HepG2 (cell line): ENCODE data around the gene SLC4A11. TPM values are rescaled to one million over a fixed set of nuclear protein-coding genes. Genes with fewer than 3 reads are reported as not detected.

Experiments used
- ATAC-seq: fragments of 200-7000 bp; cut with Tn5 transposase; 3 replicates; pipeline ENCODE4 v1.9.1; 2020; ENCODE audit warnings: mild to moderate bottlenecking, moderate library complexity
- BruUV-seq: library from RNA; stranded (reverse); fragments of 400-500 nt; replicated peaks from 2 replicates; lab custom pipeline; 2021; lab: Mats Ljungman, UMichigan
- CTCF ChIA-PET: fragments of 300-600 bp; formaldehyde crosslinking; extraction: SDS; loops from one replicate; lab custom pipeline; 2021; ENCODE audit warnings: low total read pairs, inconsistent platforms, low intra/inter-chr PET ratio; lab: Yijun Ruan, JAX
- POLR2A ChIA-PET: fragments of 350-600 bp; sonication (Branson Sonifier 250); formaldehyde crosslinking; loops from one replicate; lab custom pipeline; 2020; ENCODE audit warnings: antibody characterized with exemption, inconsistent platforms; lab: Yijun Ruan, JAX
- DNase-seq: peaks from one replicate; pipeline ENCODE4 v3.0.0-alpha.2; 2015; ENCODE audit warnings: low spot score
- FAIRE-seq: peaks from 3 replicates; lab custom pipeline; 2011; peaks lifted over from hg19 to GRCh38; lab: Jason Lieb, UNC
- H2AFZ ChIP-seq: one replicate; pipeline ENCODE4 v1.6.1; 2011; ENCODE audit warnings: low read length, inconsistent platforms
- H3K27ac ChIP-seq: fragments of 300-600 bp; 3 replicates; pipeline ENCODE4 v1.8.0; 2011; ENCODE audit warnings: mixed run types, mild to moderate bottlenecking, mixed read lengths, low read length, inconsistent platforms; ENCODE audit not compliant: insufficient read depth; ENCODE audit errors: extremely low read length
- H3K27me3 ChIP-seq, 2 experiments: fragments of 200-600 bp in 1 of 2; 2 replicates in 1 of 2; 3 replicates in 1 of 2; pipeline versions ENCODE4 v1.6.0 to v1.8.0; 2011; ENCODE audit warnings: low read length in 2 of 2, mild to moderate bottlenecking in 2 of 2, moderate library complexity in 2 of 2, inconsistent platforms in 1 of 2; ENCODE audit not compliant: insufficient read depth in 2 of 2, control insufficient read depth in 1 of 2
- H3K36me3 ChIP-seq, 2 experiments: fragments of 200-600 bp in 1 of 2; replicated peaks in 1 of 2; 2 replicates in 1 of 2; 3 replicates in 1 of 2; pipeline versions ENCODE4 v1.5.1 to v1.8.0; 2011; ENCODE audit warnings: low read length in 2 of 2, inconsistent platforms in 1 of 2; ENCODE audit not compliant: insufficient read depth in 2 of 2, control insufficient read depth in 1 of 2
- H3K4me1 ChIP-seq: 2 replicates; pipeline ENCODE4 v1.5.1; 2012; ENCODE audit warnings: low read length, inconsistent platforms; ENCODE audit not compliant: insufficient read depth
- H3K4me2 ChIP-seq: 2 replicates; pipeline ENCODE4 v1.6.0; 2011; ENCODE audit warnings: low read depth, low read length, inconsistent platforms
- H3K4me3 ChIP-seq, 3 experiments: fragments of 200-600 bp in 1 of 3; sonication (generic), shearing (Covaris generic) in 1 of 3; replicated peaks in 1 of 3; 2 replicates each; pipeline ENCODE4 v1.5.1; 2011 to 2016; ENCODE audit warnings: low read length in 3 of 3, inconsistent platforms in 2 of 3, low read depth in 2 of 3, mild to moderate bottlenecking in 2 of 3, control low read depth in 1 of 3, mixed read lengths in 1 of 3; ENCODE audit not compliant: insufficient read depth in 1 of 3
- H3K79me2 ChIP-seq: one replicate; pipeline ENCODE4 v1.6.1; 2011; ENCODE audit warnings: low read length, inconsistent platforms; ENCODE audit not compliant: insufficient read depth
- H3K9ac ChIP-seq: 2 replicates; pipeline ENCODE4 v1.6.0; 2011; ENCODE audit warnings: mild to moderate bottlenecking, low read depth, low read length, inconsistent platforms; ENCODE audit not compliant: insufficient read depth
- H3K9me3 ChIP-seq: 2 replicates; pipeline ENCODE4 v1.5.1; 2012; ENCODE audit warnings: mild to moderate bottlenecking, low read length
- H4K20me1 ChIP-seq: 2 replicates; pipeline ENCODE4 v1.6.0; 2011; ENCODE audit warnings: inconsistent platforms, mild to moderate bottlenecking, low read length, moderate library complexity; ENCODE audit not compliant: insufficient read depth
- EZH2 ChIP-seq: conservative IDR thresholded peaks from 2 replicates; pipeline ENCODE4 v1.6.1; 2012; ENCODE audit warnings: mild to moderate bottlenecking, low read depth, low read length, moderate library complexity
- FOXO4 ChIP-seq: sonication (generic); formaldehyde crosslinking; conservative IDR thresholded peaks from 2 replicates; pipeline ENCODE4 v1.8.1; 2023; ENCODE audit warnings: missing genetic modification reagents
- HHEX ChIP-seq: IDR thresholded peaks from 2 replicates; pipeline ENCODE4 v1.6.1; 2016; ENCODE audit warnings: control low read depth
- POGK ChIP-seq: sonication (generic); formaldehyde crosslinking; conservative IDR thresholded peaks from 2 replicates; pipeline ENCODE4 v1.8.0; 2022; ENCODE audit warnings: mild to moderate bottlenecking, moderate library complexity, missing genetic modification reagents
- RARG ChIP-seq: sonication (generic); formaldehyde crosslinking; IDR thresholded peaks from 2 replicates; pipeline ENCODE4 v1.4.0; 2020; ENCODE audit warnings: low read depth, mild to moderate bottlenecking, missing genetic modification reagents
- RORA ChIP-seq: sonication (generic); formaldehyde crosslinking; IDR thresholded peaks from 2 replicates; pipeline ENCODE4 v1.5.0; 2020; ENCODE audit warnings: mild to moderate bottlenecking, missing genetic modification reagents, moderate library complexity
- SNAPC2 ChIP-seq: sonication (generic); formaldehyde crosslinking; IDR thresholded peaks from 2 replicates; pipeline ENCODE4 v1.8.1; 2022; ENCODE audit warnings: mild to moderate bottlenecking, missing genetic modification reagents
- SOX5 ChIP-seq: IDR thresholded peaks from 2 replicates; pipeline ENCODE4 v1.6.1; 2016; ENCODE audit warnings: borderline replicate concordance
- ZC3H4 ChIP-seq: sonication (generic); formaldehyde crosslinking; IDR thresholded peaks from 2 replicates; pipeline ENCODE4 v1.4.0; 2020; ENCODE audit warnings: missing genetic modification reagents, borderline replicate concordance
- ZNF234 ChIP-seq: sonication (generic); formaldehyde crosslinking; conservative IDR thresholded peaks from 2 replicates; pipeline ENCODE4 v1.5.1; 2020; ENCODE audit warnings: mild to moderate bottlenecking, missing genetic modification reagents
- ZNF543 ChIP-seq: sonication (generic); formaldehyde crosslinking; IDR thresholded peaks from 2 replicates; pipeline ENCODE4 v1.4.0; 2020; ENCODE audit warnings: mild to moderate bottlenecking, missing genetic modification reagents
- ZNF770 ChIP-seq: sonication (generic); formaldehyde crosslinking; IDR thresholded peaks from 2 replicates; pipeline ENCODE4 v1.5.0; 2020; ENCODE audit warnings: mild to moderate bottlenecking, missing genetic modification reagents
- WGBS: methylation state at CpG from one replicate; pipeline ENCODE4 v1.1.6; 2017; ENCODE audit warnings: low lambda C conversion rate; 5-methylcytosine and 5-hydroxymethylcytosine counted together
- in situ Hi-C: cut with HindIII; loops from 2 replicates; pipeline ENCODE4 v1.10.0; 2017; ENCODE audit warnings: low pct_unique_long_range_greater_than_20kb; ENCODE audit not compliant: extremely low pct_ligation_motif_present
- intact Hi-C: fragments of 100-400 bp; cut with micrococcal nuclease; formaldehyde crosslinking; loops from one replicate; pipeline ENCODE4 v1.10.0; 2022; ENCODE audit not compliant: unreplicated experiment
- polyA plus RNA-seq, 8 experiments: library from polyadenylated mRNA; depleted of rRNA in 3 of 8; stranded (reverse) in 7 of 8; unstranded in 1 of 8; fragments of >200 nt; fragmentation: Illumina TruSeq in 4 of 8; extraction: Trizol in 4 of 8; gene quantifications; 2 replicates each; pipeline versions ENCODE4 v1.2.1 to v1.2.3, GENCODE V29; 2011 to 2016; ENCODE audit warnings: low read depth in 4 of 8, missing spikeins in 1 of 8, mixed read lengths in 1 of 8; ENCODE audit not compliant: insufficient read depth in 1 of 8
- total RNA-seq, 5 experiments: library from RNA; depleted of rRNA; stranded (reverse); fragments of >200 nt; fragmentation: Illumina TruSeq; extraction: Trizol; gene quantifications; 2 replicates each; pipeline ENCODE4 v1.2.3, GENCODE V29; 2016; ENCODE audit warnings: low read depth in 1 of 5

The SLC4A11 gene
- total and polyA plus RNA-seq, 2 of the 13 experiments (the other 11 are each of a cell fraction or from before 2014, with no cell fraction given): 3.9 to 27.0 TPM

GRCh38 chr20:3270051-3270450 is 31.1 kb upstream of the SLC4A11 start:
- Histone ChIP-seq H2AFZ (no peak overlapping the region), H3K4me2 (no peak overlapping the region), H3K9me3 (no peaks in the 10 kb centered on the region), H3K27ac (no peak overlapping the region), H3K27me3 (no peaks in the 10 kb centered on the region), H3K9ac (no peak overlapping the region), H4K20me1 (no peaks in the 10 kb centered on the region), H3K4me3 (no peak overlapping the region), H3K36me3 (peaks cover 6 to 11% of the 10 kb centered on the region in 2 experiments; a peak in 4 of 5 replicates), H3K79me2 (no peaks in the 10 kb centered on the region), H3K4me1 (no peaks in the 10 kb centered on the region)
- in situ Hi-C loops (no loop called here), intact Hi-C loops (no loop called here)
- CTCF ChIA-PET: no interaction called here
- DNase-seq (no peak), FAIRE-seq (no peak), ATAC-seq (no peak)
- TF ChIP-seq HHEX (CRISPR knock-in tag): no peak
- no peak for TF ChIP-seq ZNF543
- peak; percentile 74 for TF ChIP-seq ZNF770 (CRISPR knock-in tag)
- TF ChIP-seq ZNF234 (CRISPR knock-in tag): no peak
- TF ChIP-seq RARG (CRISPR knock-in tag): no peak
- TF ChIP-seq FOXO4 (CRISPR knock-in tag): 0 out of 2 replicates have a peak, but pooled peaks have one; percentile 64
- TF ChIP-seq SOX5 (CRISPR knock-in tag): no peak
- no peak for TF ChIP-seq ZC3H4 (CRISPR knock-in tag)
- no peak for TF ChIP-seq POGK
- no peak for TF ChIP-seq EZH2
- TF ChIP-seq SNAPC2: no peak
- TF ChIP-seq RORA (CRISPR knock-in tag): no peak
- no TSS peak for BruUV-seq
- 96% methylated on average over 4 of the region's 4 CpGs for WGBS
- POLR2A ChIA-PET: no interaction called here
